ENCODE measurements around the gene SLC25A26. TPM values are rescaled to one million over a fixed set of nuclear protein-coding genes. Genes with fewer than 3 reads are reported as not detected.
"Not testable (repeated sequence)": the region's sequence is repeated elsewhere in the genome, so short reads cannot be mapped to it uniquely, and the experiment has no call there.

Gene SLC25A26
- total and polyA plus RNA-seq, 2 donors (not counting 1 experiment from before 2014, with no cell fraction given): 14.2 to 29.0 TPM

DNA sequence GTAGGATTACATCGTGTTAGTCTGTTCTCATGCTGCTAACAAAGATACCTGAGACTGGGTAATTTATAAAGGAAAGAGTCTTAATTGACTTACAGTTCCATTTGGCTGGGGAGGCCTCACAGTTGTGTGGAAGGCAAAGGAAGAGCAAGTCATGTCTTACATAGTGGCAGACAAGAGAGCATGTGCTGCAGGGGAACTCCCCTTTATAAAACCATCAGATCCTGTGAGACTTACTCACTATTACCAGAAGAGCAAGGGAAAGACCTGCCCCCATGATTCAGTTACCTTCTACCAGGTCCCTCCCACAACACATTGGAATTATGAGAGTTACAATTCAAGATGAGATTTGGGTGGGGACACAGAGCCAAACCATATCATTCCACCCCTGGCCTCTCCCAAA, 3.4 kb downstream of the SLC25A26 start:
- no peaks in the 10 kb centered on the region for H3K27me3 ChIP-seq (ENCODE audit: control insufficient read depth, insufficient read depth, low read length)
- TF ChIP-seq, protein P1, sequence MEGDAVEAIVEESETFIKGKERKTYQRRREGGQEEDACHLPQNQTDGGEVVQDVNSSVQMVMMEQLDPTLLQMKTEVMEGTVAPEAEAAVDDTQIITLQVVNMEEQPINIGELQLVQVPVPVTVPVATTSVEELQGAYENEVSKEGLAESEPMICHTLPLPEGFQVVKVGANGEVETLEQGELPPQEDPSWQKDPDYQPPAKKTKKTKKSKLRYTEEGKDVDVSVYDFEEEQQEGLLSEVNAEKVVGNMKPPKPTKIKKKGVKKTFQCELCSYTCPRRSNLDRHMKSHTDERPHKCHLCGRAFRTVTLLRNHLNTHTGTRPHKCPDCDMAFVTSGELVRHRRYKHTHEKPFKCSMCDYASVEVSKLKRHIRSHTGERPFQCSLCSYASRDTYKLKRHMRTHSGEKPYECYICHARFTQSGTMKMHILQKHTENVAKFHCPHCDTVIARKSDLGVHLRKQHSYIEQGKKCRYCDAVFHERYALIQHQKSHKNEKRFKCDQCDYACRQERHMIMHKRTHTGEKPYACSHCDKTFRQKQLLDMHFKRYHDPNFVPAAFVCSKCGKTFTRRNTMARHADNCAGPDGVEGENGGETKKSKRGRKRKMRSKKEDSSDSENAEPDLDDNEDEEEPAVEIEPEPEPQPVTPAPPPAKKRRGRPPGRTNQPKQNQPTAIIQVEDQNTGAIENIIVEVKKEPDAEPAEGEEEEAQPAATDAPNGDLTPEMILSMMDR (conservative IDR thresholded peaks at IDR 0.05 in 1 of 2, IDR thresholded peaks at IDR 0.05 in 1 of 2; ENCODE audit: low read depth in 1 of 2, low read length in 2 of 2): no peak
- TF ChIP-seq EZH2 (IDR thresholded peaks at IDR 0.05; ENCODE audit: low read length, missing control alignments): no peak
- no peak overlapping the region for H3K4me2 ChIP-seq (ENCODE audit: extremely low read depth, insufficient read depth, low read length)

DNA sequence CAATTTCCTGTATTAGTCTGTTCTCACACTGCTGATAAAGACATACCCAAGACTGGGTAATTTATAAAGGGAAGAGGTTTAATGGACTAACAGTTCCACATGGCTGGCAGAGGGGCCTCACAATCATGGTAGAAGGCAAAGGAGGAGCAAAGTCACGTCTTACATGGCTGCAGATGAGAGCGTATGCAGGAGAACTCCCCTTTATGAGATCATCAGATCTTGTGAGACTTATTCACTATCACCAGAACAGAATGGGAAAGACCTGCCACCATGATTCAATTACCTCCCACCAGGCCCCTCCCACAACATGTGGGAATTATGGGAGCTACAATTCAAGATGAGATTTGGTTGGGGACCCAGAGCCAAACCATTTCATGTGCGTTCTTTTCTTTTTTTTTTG, 5.3 kb downstream of the SLC25A26 start:
- H3K79me2 ChIP-seq (ENCODE audit: control insufficient read depth, insufficient read depth, low read length); DNase-seq (ENCODE audit: low read depth in 2 of 2): not testable (repeated sequence)

More for the DNA sequence above, 3.4 kb downstream of the SLC25A26 start:
- H3K4me3 ChIP-seq (replicated peaks in 1 of 4; ENCODE audit: control extremely low read depth in 1 of 4, insufficient read depth in 1 of 4, low read depth in 3 of 4, low read length in 4 of 4): no peak overlapping the region
- H3K4me1 ChIP-seq (ENCODE audit: control insufficient read depth, extremely low read depth, insufficient read depth, low read length): peaks cover 2% of the 10 kb centered on the region
- H3K79me2 ChIP-seq (ENCODE audit: control insufficient read depth, insufficient read depth, low read length): no peaks in the 10 kb centered on the region
- no peaks in the 10 kb centered on the region for H4K20me1 ChIP-seq (ENCODE audit: control insufficient read depth, extremely low read depth, insufficient read depth, low read length)
- H3K9ac ChIP-seq (ENCODE audit: insufficient read depth, low read length): no peak overlapping the region
- H2AFZ ChIP-seq (ENCODE audit: low read length): no peak overlapping the region
- H3K36me3 ChIP-seq (ENCODE audit: control insufficient read depth, insufficient read depth, low read length): no peaks in the 10 kb centered on the region
- H3K27ac ChIP-seq (ENCODE audit: insufficient read depth, low read length): no peak overlapping the region
- DNase-seq (ENCODE audit: low read depth in 2 of 2): no peak
- no peaks in the 10 kb centered on the region for H3K9me3 ChIP-seq (ENCODE audit: control insufficient read depth, insufficient read depth, low read depth, low read length)

DNA sequence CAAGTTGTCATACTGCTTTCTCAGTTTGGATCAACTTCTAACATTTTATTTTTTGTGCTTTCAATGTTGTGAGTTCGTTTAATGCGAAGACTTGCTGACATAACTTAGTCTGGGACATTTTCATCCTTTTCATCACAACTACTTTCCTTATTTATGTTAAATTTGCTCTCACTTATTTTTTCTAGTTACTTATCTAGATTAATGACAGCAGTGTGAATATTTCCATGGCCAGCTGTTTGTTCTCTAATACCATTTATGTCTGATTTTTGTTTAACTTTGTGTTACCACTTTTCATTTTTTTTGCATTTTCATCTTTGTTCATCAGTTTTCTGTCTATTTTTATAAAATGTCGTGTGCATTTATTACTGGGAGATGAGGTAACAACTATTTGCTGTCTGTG, 6.2 kb downstream of the SLC25A26 start:
- H3K27ac ChIP-seq (ENCODE audit: insufficient read depth, low read length): no peak overlapping the region
- H3K4me3 ChIP-seq (replicated peaks in 1 of 4; ENCODE audit: control extremely low read depth in 1 of 4, insufficient read depth in 1 of 4, low read depth in 3 of 4, low read length in 4 of 4): no peak overlapping the region
- no peak overlapping the region for H3K9ac ChIP-seq (ENCODE audit: insufficient read depth, low read length)
- H2AFZ ChIP-seq (ENCODE audit: low read length): no peak overlapping the region
- H3K79me2 ChIP-seq (ENCODE audit: control insufficient read depth, insufficient read depth, low read length): no peaks in the 10 kb centered on the region
- no peaks in the 10 kb centered on the region for H4K20me1 ChIP-seq (ENCODE audit: control insufficient read depth, extremely low read depth, insufficient read depth, low read length)
- H3K36me3 ChIP-seq (ENCODE audit: control insufficient read depth, insufficient read depth, low read length): no peaks in the 10 kb centered on the region
- H3K27me3 ChIP-seq (ENCODE audit: control insufficient read depth, insufficient read depth, low read length): no peaks in the 10 kb centered on the region
- H3K9me3 ChIP-seq (ENCODE audit: control insufficient read depth, insufficient read depth, low read depth, low read length): no peaks in the 10 kb centered on the region
- peak in 1 of 2 donors; percentile 17 for DNase-seq (ENCODE audit: low read depth in 2 of 2)
- no peak overlapping the region for H3K4me2 ChIP-seq (ENCODE audit: extremely low read depth, insufficient read depth, low read length)
- no peaks in the 10 kb centered on the region for H3K4me1 ChIP-seq (ENCODE audit: control insufficient read depth, extremely low read depth, insufficient read depth, low read length)
- TF ChIP-seq, protein P1 (conservative IDR thresholded peaks at IDR 0.05 in 1 of 2, IDR thresholded peaks at IDR 0.05 in 1 of 2; ENCODE audit: low read depth in 1 of 2, low read length in 2 of 2): no peak
- no peak for TF ChIP-seq EZH2 (IDR thresholded peaks at IDR 0.05; ENCODE audit: low read length, missing control alignments)

More for the DNA sequence above, 5.3 kb downstream of the SLC25A26 start:
- not testable (repeated sequence) for H3K9ac ChIP-seq (ENCODE audit: insufficient read depth, low read length); H3K4me3 ChIP-seq (replicated peaks in 1 of 4; ENCODE audit: control extremely low read depth in 1 of 4, insufficient read depth in 1 of 4, low read depth in 3 of 4, low read length in 4 of 4); H3K9me3 ChIP-seq (ENCODE audit: control insufficient read depth, insufficient read depth, low read depth, low read length); H3K4me2 ChIP-seq (ENCODE audit: extremely low read depth, insufficient read depth, low read length); H2AFZ ChIP-seq (ENCODE audit: low read length); H3K27ac ChIP-seq (ENCODE audit: insufficient read depth, low read length); H3K27me3 ChIP-seq (ENCODE audit: control insufficient read depth, insufficient read depth, low read length); H3K4me1 ChIP-seq (ENCODE audit: control insufficient read depth, extremely low read depth, insufficient read depth, low read length); H4K20me1 ChIP-seq (ENCODE audit: control insufficient read depth, extremely low read depth, insufficient read depth, low read length); H3K36me3 ChIP-seq (ENCODE audit: control insufficient read depth, insufficient read depth, low read length)
